A549 (cell line): Measurements from ENCODE around the gene PDZD11. TPM values are rescaled to one million over a fixed set of nuclear protein-coding genes. Genes with fewer than 3 reads are reported as not detected.

Experiments used
- ATAC-seq, 2 experiments: fragments of 200-7000 bp in 1 of 2; fragments of >200 bp in 1 of 2; cut with Nextera tagmentation in 1 of 2; cut with Tn5 transposase in 1 of 2; 3 replicates each; pipeline versions ENCODE4 v1.8.0 to v1.9.1; 2018 to 2020; ENCODE audit warnings: mild to moderate bottlenecking in 1 of 2, moderate library complexity in 1 of 2
- CTCF ChIA-PET: fragments of 300-600 bp; sonication (Branson Sonifier 250); formaldehyde crosslinking; extraction: SDS; loops from one replicate; lab custom pipeline; 2021; ENCODE audit warnings: antibody characterized with exemption, inconsistent platforms; lab: Yijun Ruan, JAX
- POLR2A ChIA-PET: fragments of 350-600 bp; formaldehyde crosslinking; extraction: SDS; loops from one replicate; lab custom pipeline; 2021; ENCODE audit warnings: antibody characterized with exemption, inconsistent platforms; lab: Yijun Ruan, JAX
- DNase-seq, 2 experiments: peaks; one replicate each; pipeline versions ENCODE4 v3.0.0 to v3.0.0-alpha.2; 2011 to 2016; ENCODE audit warnings: low read depth in 1 of 2, low spot score in 1 of 2
- FAIRE-seq: peaks from 2 replicates; lab custom pipeline; 2011; peaks lifted over from hg19 to GRCh38; lab: Jason Lieb, UNC
- H3K27ac ChIP-seq, 2 experiments: fragments of >200 bp; sonication (Bioruptor Twin); formaldehyde crosslinking; 3 replicates each; pipeline ENCODE4 v1.5.1; 2016 to 2017
- H3K4me1 ChIP-seq: fragments of >200 bp; sonication (Bioruptor Twin); formaldehyde crosslinking; 3 replicates; pipeline ENCODE4 v1.6.1; 2016
- H3K4me2 ChIP-seq: fragments of >200 bp; sonication (Bioruptor Twin); formaldehyde crosslinking; 3 replicates; pipeline ENCODE4 v1.6.1; 2016
- H3K4me3 ChIP-seq: fragments of >200 bp; sonication (Bioruptor Twin); formaldehyde crosslinking; 3 replicates; pipeline ENCODE4 v1.5.1; 2016
- H3K9me3 ChIP-seq: fragments of >200 bp; sonication (Bioruptor Twin); formaldehyde crosslinking; 3 replicates; pipeline ENCODE4 v1.6.1; 2016
- BHLHE40 ChIP-seq: IDR thresholded peaks from 2 replicates; pipeline ENCODE4 v1.6.1; 2012; ENCODE audit warnings: low read depth, low read length, inconsistent platforms
- CEBPB ChIP-seq, 2 experiments: fragments of >200 bp in 1 of 2; sonication (Bioruptor Twin) in 1 of 2; formaldehyde crosslinking in 1 of 2; IDR thresholded peaks; 2 replicates each; pipeline ENCODE4 v1.6.1; 2012 to 2016
- CHD4 ChIP-seq: fragments of 200-600 bp; sonication (generic); IDR thresholded peaks from 2 replicates; pipeline ENCODE4 v1.6.1; 2016; ENCODE audit warnings: antibody characterized with exemption, mild to moderate bottlenecking, borderline replicate concordance
- ESRRA ChIP-seq: fragments of 150-350 bp; IDR thresholded peaks from 2 replicates; pipeline ENCODE4 v1.6.1; 2014; ENCODE audit warnings: mild to moderate bottlenecking, low read length, borderline replicate concordance
- GATA3 ChIP-seq: IDR thresholded peaks from 2 replicates; pipeline ENCODE4 v1.6.1; 2012; ENCODE audit warnings: borderline replicate concordance
- HDAC2 ChIP-seq: fragments of 200-600 bp; sonication (generic); IDR thresholded peaks from 2 replicates; pipeline ENCODE4 v1.6.1; 2016
- HEYL ChIP-seq: fragments of 250-450 bp; sonication (Bioruptor Pico); IDR thresholded peaks from 2 replicates; pipeline ENCODE4 v1.8.0; 2021; ENCODE audit warnings: mild to moderate bottlenecking, moderate library complexity
- HOXA7 ChIP-seq: fragments of 250-450 bp; sonication (Bioruptor Pico); IDR thresholded peaks from 2 replicates; pipeline ENCODE4 v1.5.0; 2020; ENCODE audit warnings: mild to moderate bottlenecking, moderate library complexity
- HOXB13 ChIP-seq: fragments of 250-450 bp; sonication (Bioruptor Pico); IDR thresholded peaks from 2 replicates; pipeline ENCODE4 v1.5.0; 2020; ENCODE audit warnings: low read depth, mild to moderate bottlenecking, moderate library complexity
- JUNB ChIP-seq: fragments of >200 bp; sonication (Bioruptor Twin); formaldehyde crosslinking; IDR thresholded peaks from 2 replicates; pipeline ENCODE4 v1.6.1; 2016
- NFE2L2 ChIP-seq: fragments of 150-350 bp; conservative IDR thresholded peaks from 2 replicates; pipeline ENCODE4 v1.6.1; 2014; ENCODE audit warnings: low read length
- POLR2A ChIP-seq: IDR thresholded peaks from 2 replicates; pipeline ENCODE4 v1.6.1; 2012; ENCODE audit warnings: mild to moderate bottlenecking, low read length
- POLR2AphosphoS2 ChIP-seq: conservative IDR thresholded peaks from 2 replicates; pipeline ENCODE4 v1.6.1; 2012; ENCODE audit warnings: low read length, improper control_type of control experiment, inconsistent platforms
- RAD21 ChIP-seq, 2 experiments: fragments of >200 bp in 1 of 2; sonication (Bioruptor Twin) in 1 of 2; formaldehyde crosslinking in 1 of 2; IDR thresholded peaks in 1 of 2; conservative IDR thresholded peaks in 1 of 2; 2 replicates in 1 of 2; 3 replicates in 1 of 2; pipeline ENCODE4 v1.6.1; 2012 to 2018; ENCODE audit warnings: inconsistent platforms in 1 of 2
- RFX5 ChIP-seq: fragments of 450-650 bp; IDR thresholded peaks from 2 replicates; pipeline ENCODE4 v1.7.1; 2014; ENCODE audit warnings: antibody characterized with exemption, mild to moderate bottlenecking, moderate library complexity
- RNF2 ChIP-seq: fragments of 200-600 bp; sonication (generic); IDR thresholded peaks from 2 replicates; pipeline ENCODE4 v1.6.1; 2016; ENCODE audit warnings: low read depth, mild to moderate bottlenecking, antibody characterized with exemption, moderate library complexity, borderline replicate concordance
- SMC3 ChIP-seq: fragments of >200 bp; sonication (Bioruptor Twin); formaldehyde crosslinking; IDR thresholded peaks from 3 replicates; pipeline ENCODE4 v1.6.1; 2018; ENCODE audit warnings: inconsistent platforms
- SREBF2 ChIP-seq: fragments of 450-650 bp; IDR thresholded peaks from 2 replicates; pipeline ENCODE4 v1.6.1; 2014; ENCODE audit warnings: mild to moderate bottlenecking, moderate library complexity
- ZSCAN20 ChIP-seq: fragments of 250-450 bp; sonication (Bioruptor Pico); IDR thresholded peaks from 2 replicates; pipeline ENCODE4 v1.8.0; 2022; ENCODE audit warnings: mild to moderate bottlenecking, moderate library complexity
- WGBS: methylation state at CpG from one replicate; pipeline ENCODE4 v1.1.6; 2017; ENCODE audit errors: missing lambda C conversion rate; 5-methylcytosine and 5-hydroxymethylcytosine counted together
- polyA plus RNA-seq, 4 experiments: library from polyadenylated mRNA; depleted of rRNA in 3 of 4; stranded (reverse); fragments of >200 nt; fragmentation: RNase III in 1 of 4; extraction: RNeasy Plus Mini Kit Qiagen cat#74134 plus additional on column Dnase treatment in 1 of 4; gene quantifications; 2 replicates in 3 of 4; 3 replicates in 1 of 4; pipeline ENCODE4 v1.2.3, GENCODE V29; 2011 to 2017
- TF ChIP-seq, protein P1 (sequence below): fragments of >200 bp; sonication (Bioruptor Twin); formaldehyde crosslinking; IDR thresholded peaks from 3 replicates; pipeline ENCODE4 v1.6.1; 2016
- TF ChIP-seq, protein P2 (sequence below): fragments of >200 bp; sonication (Bioruptor Twin); formaldehyde crosslinking; IDR thresholded peaks from 3 replicates; pipeline ENCODE4 v1.5.1; 2016
- TF ChIP-seq, protein P3 (sequence below): fragments of 450-650 bp; IDR thresholded peaks from 2 replicates; pipeline ENCODE4 v1.6.1; 2014; ENCODE audit warnings: antibody characterized with exemption
- TF ChIP-seq, protein P4 (sequence below): fragments of >200 bp; sonication (Bioruptor Twin); formaldehyde crosslinking; IDR thresholded peaks from 2 replicates; pipeline ENCODE4 v1.6.1; 2016

PDZD11 gene
- polyA plus RNA-seq, 2 of the 4 experiments (the other 2 are of a cell fraction) = 78.5 to 133 TPM

DNA sequence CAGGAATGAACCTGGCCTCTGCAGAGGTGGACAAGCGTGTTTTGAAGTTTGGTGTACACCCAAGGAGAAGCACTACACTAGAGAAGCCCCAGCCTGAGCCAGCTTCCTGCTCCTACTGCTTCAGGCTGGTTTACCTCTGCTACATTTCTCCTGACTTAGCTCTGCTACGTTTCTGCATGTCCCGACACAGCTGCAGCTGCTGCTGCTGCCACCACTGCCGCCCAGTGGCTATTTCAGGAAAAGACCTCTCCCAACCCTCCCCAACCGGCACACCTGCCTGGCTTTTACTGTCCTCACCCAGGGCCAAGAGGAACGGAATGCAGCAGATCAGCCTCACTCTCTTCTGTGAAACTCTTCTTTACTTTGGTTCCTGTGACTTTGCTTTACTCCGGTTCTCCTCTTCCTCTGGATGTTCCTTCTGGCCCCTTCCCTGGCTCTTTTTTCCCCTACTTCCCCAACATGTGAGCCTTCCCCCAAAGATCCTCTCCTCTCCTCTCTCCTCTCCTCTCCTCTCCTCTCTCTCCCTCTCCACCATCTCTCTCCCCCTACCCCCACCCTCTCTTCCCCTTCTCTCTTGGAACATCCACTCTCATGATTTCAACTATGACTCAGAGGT is 26.7 kb downstream of the PDZD11 start:
- TF ChIP-seq POLR2AphosphoS2 (no peak), NFE2L2 (no peak), ZSCAN20 (no peak), SMC3 (peak; percentile 67), RAD21 (conservative IDR thresholded peaks at IDR 0.05 in 1 of 2, IDR thresholded peaks at IDR 0.05 in 1 of 2) (peak; percentile 60 to 67)
- TF ChIP-seq, protein P1, sequence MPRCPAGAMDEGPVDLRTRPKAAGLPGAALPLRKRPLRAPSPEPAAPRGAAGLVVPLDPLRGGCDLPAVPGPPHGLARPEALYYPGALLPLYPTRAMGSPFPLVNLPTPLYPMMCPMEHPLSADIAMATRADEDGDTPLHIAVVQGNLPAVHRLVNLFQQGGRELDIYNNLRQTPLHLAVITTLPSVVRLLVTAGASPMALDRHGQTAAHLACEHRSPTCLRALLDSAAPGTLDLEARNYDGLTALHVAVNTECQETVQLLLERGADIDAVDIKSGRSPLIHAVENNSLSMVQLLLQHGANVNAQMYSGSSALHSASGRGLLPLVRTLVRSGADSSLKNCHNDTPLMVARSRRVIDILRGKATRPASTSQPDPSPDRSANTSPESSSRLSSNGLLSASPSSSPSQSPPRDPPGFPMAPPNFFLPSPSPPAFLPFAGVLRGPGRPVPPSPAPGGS = no peak
- TF ChIP-seq, protein P2, sequence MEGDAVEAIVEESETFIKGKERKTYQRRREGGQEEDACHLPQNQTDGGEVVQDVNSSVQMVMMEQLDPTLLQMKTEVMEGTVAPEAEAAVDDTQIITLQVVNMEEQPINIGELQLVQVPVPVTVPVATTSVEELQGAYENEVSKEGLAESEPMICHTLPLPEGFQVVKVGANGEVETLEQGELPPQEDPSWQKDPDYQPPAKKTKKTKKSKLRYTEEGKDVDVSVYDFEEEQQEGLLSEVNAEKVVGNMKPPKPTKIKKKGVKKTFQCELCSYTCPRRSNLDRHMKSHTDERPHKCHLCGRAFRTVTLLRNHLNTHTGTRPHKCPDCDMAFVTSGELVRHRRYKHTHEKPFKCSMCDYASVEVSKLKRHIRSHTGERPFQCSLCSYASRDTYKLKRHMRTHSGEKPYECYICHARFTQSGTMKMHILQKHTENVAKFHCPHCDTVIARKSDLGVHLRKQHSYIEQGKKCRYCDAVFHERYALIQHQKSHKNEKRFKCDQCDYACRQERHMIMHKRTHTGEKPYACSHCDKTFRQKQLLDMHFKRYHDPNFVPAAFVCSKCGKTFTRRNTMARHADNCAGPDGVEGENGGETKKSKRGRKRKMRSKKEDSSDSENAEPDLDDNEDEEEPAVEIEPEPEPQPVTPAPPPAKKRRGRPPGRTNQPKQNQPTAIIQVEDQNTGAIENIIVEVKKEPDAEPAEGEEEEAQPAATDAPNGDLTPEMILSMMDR = peak; percentile 42
- TF ChIP-seq, all 56 proteins: peak for 3
- ATAC-seq (peak; percentile 91 to 96), DNase-seq (peak; percentile 42 to 56), FAIRE-seq (peak; percentile 91)
- Histone ChIP-seq H3K4me2 (no peak overlapping the region), H3K9me3 (no peaks in the 10 kb centered on the region), H3K4me3 (no peak overlapping the region), H3K27ac (no peak overlapping the region), H3K4me1 (no peaks in the 10 kb centered on the region)
- CTCF ChIA-PET = interaction anchor here (0.6 to 2.2 kb wide), 6 partner anchors 11 to 130 kb away, joined by 3 to 10 read pairs (median 4); partner anchors contain the start of gene IGBP1
- 10% methylated on average over 7 of the region's 7 CpGs for WGBS
- POLR2A ChIA-PET = interaction anchor here (1.1 kb wide), 1 partner anchor 129 kb away, joined by 3 read pairs; the partner anchor contains the start of gene IGBP1

DNA sequence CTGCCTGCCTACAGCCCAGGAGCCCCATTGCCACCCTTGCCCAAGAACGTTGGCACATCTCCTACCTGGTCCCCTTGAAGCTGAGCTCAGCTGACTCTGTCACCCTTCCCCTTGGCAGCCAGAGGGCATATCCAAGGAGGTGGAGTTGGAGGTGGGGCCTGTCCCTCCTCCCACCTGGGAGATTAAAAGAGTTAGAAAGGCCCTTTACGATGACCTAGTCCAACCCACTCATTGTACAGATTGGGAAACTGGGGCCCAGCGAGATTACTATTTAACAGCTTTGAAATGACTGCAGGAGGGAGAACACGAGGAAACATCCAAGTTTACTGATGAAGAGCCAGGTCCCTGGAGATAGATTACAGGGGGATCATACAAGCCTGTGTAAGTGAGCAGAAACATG is 29.6 kb downstream of the PDZD11 start, which contains the start of gene P2RY4:
TSS of gene P2RY4 (minus strand) at position 101 of the 400 bp plus-strand sequence. CDS start 580 bp downstream, outside the sequence.
- ChIA-PET POLR2A (no interaction called here), CTCF (interaction anchor here (0.6 to 1.1 kb wide), 2 partner anchors 63 to 426 kb away, joined by 3 read pairs; no protein-coding TSS in a partner anchor)
- WGBS = 52% methylated on average over 3 of the region's 4 CpGs
- Histone ChIP-seq H3K27ac (no peak within 1 kb of the TSS), H3K9me3 (no peaks in the 10 kb centered on the region), H3K4me1 (no peaks in the 10 kb centered on the region)
- ATAC-seq (no peak), DNase-seq (no peak), FAIRE-seq (no peak)
- no peak for TF ChIP-seq CHD4
- TF ChIP-seq, all 56 proteins: peak for 0
- Histone ChIP-seq H3K4me2 (no peak within 1 kb of the TSS), H3K4me3 (no peak within 1 kb of the TSS)

DNA sequence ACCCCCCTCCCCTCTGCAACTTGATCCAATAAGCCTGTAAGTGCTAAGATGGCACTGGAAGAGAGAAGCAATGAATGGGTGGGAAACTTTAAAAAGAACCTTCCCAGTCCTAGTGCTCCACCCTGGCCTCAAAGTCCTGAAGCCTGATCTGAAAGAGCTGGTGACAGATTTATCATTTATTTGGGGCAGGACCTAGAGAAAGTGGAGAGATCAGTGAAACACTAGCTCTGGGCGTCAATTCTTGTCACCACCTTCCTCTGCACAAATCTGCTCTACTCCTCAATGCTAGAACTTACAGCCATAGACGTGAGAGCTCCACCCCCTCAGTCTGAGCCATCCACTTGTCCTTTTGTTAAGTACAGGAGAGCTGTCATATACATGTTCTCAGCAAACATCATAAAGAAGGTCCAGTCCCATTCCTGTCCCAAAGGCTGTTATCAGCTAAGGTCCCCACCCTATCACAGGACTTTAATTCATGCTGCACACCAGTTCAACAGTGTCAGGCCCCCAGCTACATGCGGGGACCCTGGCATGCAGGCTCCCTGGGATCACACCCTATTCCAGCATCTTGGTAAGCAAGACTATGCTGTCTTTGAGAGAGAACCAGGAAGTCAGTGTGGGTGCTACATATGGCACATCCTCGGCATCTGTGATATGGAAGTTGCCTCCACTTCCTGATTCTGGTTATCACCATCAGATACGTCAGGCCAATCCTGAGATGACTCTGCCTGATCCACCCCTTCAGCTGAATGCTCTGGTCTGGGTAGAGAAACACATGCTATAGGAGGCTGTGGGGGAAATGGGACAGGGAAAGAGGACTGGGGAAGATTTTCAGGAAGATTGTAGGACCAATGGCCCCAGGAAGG is 32.1 kb downstream of the PDZD11 start:
- no peak for ATAC-seq
- FAIRE-seq = peak; percentile 54
- no peak for TF ChIP-seq BHLHE40
- H3K4me3 ChIP-seq = no peak overlapping the region
- CTCF ChIA-PET = interaction anchor here (1.4 to 2.0 kb wide), 2 partner anchors 89 to 124 kb away, joined by 3 to 5 read pairs; partner anchors contain the start of gene IGBP1
- H3K9me3 ChIP-seq = no peaks in the 10 kb centered on the region
- POLR2A ChIA-PET = no interaction called here
- H3K4me2 ChIP-seq = no peak overlapping the region
- no peak for DNase-seq
- no peak overlapping the region for H3K27ac ChIP-seq
- 51% methylated on average over 3 of the region's 5 CpGs for WGBS
- H3K4me1 ChIP-seq = peaks cover 5% of the 10 kb centered on the region; the same call in 1 of the 3 replicates

DNA sequence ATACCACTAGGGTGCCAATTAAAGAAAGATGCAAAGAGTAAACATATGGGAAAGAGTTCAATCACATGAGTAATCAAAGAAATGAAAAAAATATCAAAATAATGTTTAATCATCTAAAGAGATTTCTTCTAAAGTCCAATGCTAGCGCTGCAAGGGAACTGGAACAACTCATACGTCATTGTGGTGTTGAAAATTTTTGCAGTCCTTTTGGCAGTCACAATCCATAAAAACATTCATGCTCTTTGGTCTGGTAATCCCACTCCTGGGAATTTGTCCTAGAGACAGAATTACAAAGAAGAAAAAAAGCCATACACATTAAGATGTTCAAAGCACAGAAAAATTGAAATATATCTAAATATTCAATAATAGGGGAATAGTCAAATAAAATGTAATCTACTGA is 34.3 kb downstream of the PDZD11 start:
- ChIA-PET CTCF (no interaction called here), POLR2A (no interaction called here)
- 84% methylated on average over 2 of the region's 2 CpGs for WGBS

More for the DNA sequence above, 34.3 kb downstream of the PDZD11 start:
- H3K27ac ChIP-seq = no peak overlapping the region
- ATAC-seq = no peak
- no peak for DNase-seq
- TF ChIP-seq HOXB13 (CRISPR knock-in tag) = no peak
- no peak for TF ChIP-seq RNF2
- TF ChIP-seq POLR2A = no peak
- TF ChIP-seq CEBPB (IDR thresholded peaks at IDR 0.05) = no peak
- TF ChIP-seq, protein P3, sequence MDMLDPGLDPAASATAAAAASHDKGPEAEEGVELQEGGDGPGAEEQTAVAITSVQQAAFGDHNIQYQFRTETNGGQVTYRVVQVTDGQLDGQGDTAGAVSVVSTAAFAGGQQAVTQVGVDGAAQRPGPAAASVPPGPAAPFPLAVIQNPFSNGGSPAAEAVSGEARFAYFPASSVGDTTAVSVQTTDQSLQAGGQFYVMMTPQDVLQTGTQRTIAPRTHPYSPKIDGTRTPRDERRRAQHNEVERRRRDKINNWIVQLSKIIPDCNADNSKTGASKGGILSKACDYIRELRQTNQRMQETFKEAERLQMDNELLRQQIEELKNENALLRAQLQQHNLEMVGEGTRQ = no peak
- no peak for TF ChIP-seq HOXA7 (CRISPR knock-in tag)
- TF ChIP-seq GATA3 = no peak
- TF ChIP-seq, protein P4, sequence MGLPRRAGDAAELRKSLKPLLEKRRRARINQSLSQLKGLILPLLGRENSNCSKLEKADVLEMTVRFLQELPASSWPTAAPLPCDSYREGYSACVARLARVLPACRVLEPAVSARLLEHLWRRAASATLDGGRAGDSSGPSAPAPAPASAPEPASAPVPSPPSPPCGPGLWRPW = no peak
- TF ChIP-seq RFX5 = no peak
- no peak for TF ChIP-seq JUNB
- TF ChIP-seq, protein P1 = no peak
- no peak for TF ChIP-seq POLR2AphosphoS2
- TF ChIP-seq SREBF2 = no peak
- no peak for TF ChIP-seq HDAC2
- TF ChIP-seq ESRRA = no peak
- no peak for TF ChIP-seq HEYL (CRISPR knock-in tag)
- no peak overlapping the region for H3K4me3 ChIP-seq
- H3K9me3 ChIP-seq = no peaks in the 10 kb centered on the region
- H3K4me1 ChIP-seq = peaks cover 5% of the 10 kb centered on the region; the same call in 1 of the 3 replicates
- no peak for FAIRE-seq
- no peak overlapping the region for H3K4me2 ChIP-seq
